K562 (cell line): Measurements from ENCODE around the gene C11orf91. TPM values are rescaled to one million over a fixed set of nuclear protein-coding genes. Genes with fewer than 3 reads are reported as not detected.

Source experiments
- EGR1 ChIP-seq: fragments of 450-650 bp; conservative IDR thresholded peaks from 2 replicates; pipeline ENCODE4 v1.6.1; 2017; ENCODE audit warnings: mild to moderate bottlenecking
- GTF2E2 ChIP-seq: fragments of 200-800 bp; sonication (Bioruptor generic); IDR thresholded peaks from 2 replicates; pipeline ENCODE4 v1.6.1; 2016; ENCODE audit warnings: missing genetic modification characterization, missing compliant biosample characterization
- HCFC1 ChIP-seq: IDR thresholded peaks from 2 replicates; pipeline ENCODE4 v1.6.1; 2012; ENCODE audit warnings: low read depth, low read length, improper control_type of control experiment
- HNRNPK ChIP-seq: fragments of 200-400 bp; formaldehyde crosslinking; IDR thresholded peaks from one replicate; pipeline ENCODE4 v1.6.1; 2018; ENCODE audit warnings: mild to moderate bottlenecking, low read depth, low read length; ENCODE audit not compliant: poor library complexity, severe bottlenecking
- ILK ChIP-seq: fragments of 450-650 bp; IDR thresholded peaks from 2 replicates; pipeline ENCODE4 v1.6.1; 2016; ENCODE audit warnings: missing genetic modification characterization, low read depth, mild to moderate bottlenecking, missing compliant biosample characterization, moderate library complexity, borderline replicate concordance
- KDM5B ChIP-seq: fragments of 200-600 bp; sonication (generic); IDR thresholded peaks from 2 replicates; pipeline ENCODE4 v1.6.1; 2012; ENCODE audit warnings: low read depth, mild to moderate bottlenecking, moderate library complexity, low read length, control low read depth, inconsistent platforms; ENCODE audit not compliant: insufficient replicate concordance
- NELFE ChIP-seq: IDR thresholded peaks from 2 replicates; pipeline ENCODE4 v1.6.1; 2011; ENCODE audit warnings: mild to moderate bottlenecking; ENCODE audit not compliant: insufficient read depth, insufficient read length
- POLR2H ChIP-seq: IDR thresholded peaks from 2 replicates; pipeline ENCODE4 v1.6.1; 2016; ENCODE audit warnings: missing genetic modification characterization, low read depth, mild to moderate bottlenecking, control low read depth, missing compliant biosample characterization, moderate library complexity
- POLR3G ChIP-seq: IDR thresholded peaks from 2 replicates; pipeline ENCODE4 v1.6.1; 2011; ENCODE audit not compliant: insufficient read length, insufficient replicate concordance; ENCODE audit errors: extremely low read depth
- RBM25 ChIP-seq: fragments of 200-400 bp; formaldehyde crosslinking; IDR thresholded peaks from 2 replicates; pipeline ENCODE4 v1.6.1; 2018; ENCODE audit warnings: low read length, low read depth, moderate library complexity; ENCODE audit not compliant: severe bottlenecking
- SMAD1 ChIP-seq: fragments of 150-350 bp; IDR thresholded peaks from 2 replicates; pipeline ENCODE4 v1.6.1; 2014; ENCODE audit warnings: low read length, low read depth; ENCODE audit not compliant: partially characterized antibody
- TFAM ChIP-seq: fragments of 250-450 bp; sonication (Bioruptor Pico); conservative IDR thresholded peaks from 2 replicates; pipeline ENCODE4 v1.5.0; 2021; ENCODE audit warnings: mild to moderate bottlenecking, moderate library complexity
- ZNF707 ChIP-seq: fragments of 250-450 bp; sonication (Bioruptor Pico); conservative IDR thresholded peaks from 2 replicates; pipeline ENCODE4 v1.8.0; 2022; ENCODE audit warnings: inconsistent platforms, mild to moderate bottlenecking, moderate library complexity
- polyA plus RNA-seq, 8 experiments: library from polyadenylated mRNA; depleted of rRNA in 4 of 8; stranded (reverse) in 5 of 8; unstranded in 3 of 8; fragments of >200 nt; fragmentation: Nextera tagmentation in 2 of 8; fragmentation: Illumina TruSeq in 1 of 8; extraction: Ambion mirVana in 2 of 8; extraction: Trizol in 1 of 8; gene quantifications; 2 replicates each; pipeline versions ENCODE4 v1.2.1 to v1.2.3, GENCODE V29; 2011 to 2014; ENCODE audit warnings: inconsistent platforms in 1 of 8, missing spikeins in 1 of 8
- total RNA-seq, 7 experiments: library from RNA; depleted of rRNA in 6 of 7; stranded (reverse); fragments of >200 nt in 6 of 7; fragmentation: Illumina TruSeq in 2 of 7; extraction: Trizol in 2 of 7; gene quantifications; 2 replicates each; pipeline versions ENCODE4 v1.2.1 to v1.2.3, GENCODE V29; 2011 to 2021; ENCODE audit warnings: low replicate concordance in 1 of 7
- TF ChIP-seq, protein P1 (sequence below): fragments of 450-650 bp; IDR thresholded peaks from 2 replicates; pipeline ENCODE4 v1.6.1; 2016; ENCODE audit warnings: low read depth
- TF ChIP-seq, protein P2 (sequence below): sonication (generic); formaldehyde crosslinking; IDR thresholded peaks from 2 replicates; pipeline ENCODE4 v1.8.0; 2022; ENCODE audit warnings: missing genetic modification reagents, mild to moderate bottlenecking, borderline replicate concordance
- TF ChIP-seq, protein P3 (sequence below): sonication (generic); formaldehyde crosslinking; IDR thresholded peaks from 2 replicates; pipeline ENCODE4 v1.8.0; 2022; ENCODE audit warnings: mild to moderate bottlenecking, missing genetic modification reagents

C11orf91 gene
- total and polyA plus RNA-seq, 9 of the 15 experiments (the other 6 are each of a cell fraction or from before 2014, with no cell fraction given): not detected

DNA sequence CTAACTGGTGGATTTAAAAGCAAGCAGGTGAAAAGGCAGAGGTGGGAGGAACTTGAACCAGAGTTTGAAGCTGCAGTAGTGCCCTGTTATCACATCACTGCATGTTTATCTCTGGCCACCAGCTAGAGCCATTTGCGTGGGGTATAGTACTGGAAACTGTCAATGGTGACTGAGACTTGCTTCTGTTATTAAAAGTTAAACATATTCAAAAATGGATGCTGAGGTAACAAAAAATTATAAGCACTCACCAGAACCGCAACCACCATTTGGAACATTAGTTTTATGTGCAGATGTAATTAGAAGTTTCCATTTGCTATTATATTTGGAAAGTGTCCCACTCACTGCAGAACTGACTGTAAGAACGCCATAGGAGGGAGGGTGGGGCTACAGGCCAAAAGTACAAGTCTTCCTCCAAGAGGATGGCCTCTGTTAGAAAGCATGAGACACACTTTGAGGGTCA, 36.8 kb upstream of the C11orf91 start (continued):
- TF ChIP-seq TFAM (CRISPR knock-in tag): no peak
- no peak for TF ChIP-seq POLR2H
- TF ChIP-seq, protein P1, sequence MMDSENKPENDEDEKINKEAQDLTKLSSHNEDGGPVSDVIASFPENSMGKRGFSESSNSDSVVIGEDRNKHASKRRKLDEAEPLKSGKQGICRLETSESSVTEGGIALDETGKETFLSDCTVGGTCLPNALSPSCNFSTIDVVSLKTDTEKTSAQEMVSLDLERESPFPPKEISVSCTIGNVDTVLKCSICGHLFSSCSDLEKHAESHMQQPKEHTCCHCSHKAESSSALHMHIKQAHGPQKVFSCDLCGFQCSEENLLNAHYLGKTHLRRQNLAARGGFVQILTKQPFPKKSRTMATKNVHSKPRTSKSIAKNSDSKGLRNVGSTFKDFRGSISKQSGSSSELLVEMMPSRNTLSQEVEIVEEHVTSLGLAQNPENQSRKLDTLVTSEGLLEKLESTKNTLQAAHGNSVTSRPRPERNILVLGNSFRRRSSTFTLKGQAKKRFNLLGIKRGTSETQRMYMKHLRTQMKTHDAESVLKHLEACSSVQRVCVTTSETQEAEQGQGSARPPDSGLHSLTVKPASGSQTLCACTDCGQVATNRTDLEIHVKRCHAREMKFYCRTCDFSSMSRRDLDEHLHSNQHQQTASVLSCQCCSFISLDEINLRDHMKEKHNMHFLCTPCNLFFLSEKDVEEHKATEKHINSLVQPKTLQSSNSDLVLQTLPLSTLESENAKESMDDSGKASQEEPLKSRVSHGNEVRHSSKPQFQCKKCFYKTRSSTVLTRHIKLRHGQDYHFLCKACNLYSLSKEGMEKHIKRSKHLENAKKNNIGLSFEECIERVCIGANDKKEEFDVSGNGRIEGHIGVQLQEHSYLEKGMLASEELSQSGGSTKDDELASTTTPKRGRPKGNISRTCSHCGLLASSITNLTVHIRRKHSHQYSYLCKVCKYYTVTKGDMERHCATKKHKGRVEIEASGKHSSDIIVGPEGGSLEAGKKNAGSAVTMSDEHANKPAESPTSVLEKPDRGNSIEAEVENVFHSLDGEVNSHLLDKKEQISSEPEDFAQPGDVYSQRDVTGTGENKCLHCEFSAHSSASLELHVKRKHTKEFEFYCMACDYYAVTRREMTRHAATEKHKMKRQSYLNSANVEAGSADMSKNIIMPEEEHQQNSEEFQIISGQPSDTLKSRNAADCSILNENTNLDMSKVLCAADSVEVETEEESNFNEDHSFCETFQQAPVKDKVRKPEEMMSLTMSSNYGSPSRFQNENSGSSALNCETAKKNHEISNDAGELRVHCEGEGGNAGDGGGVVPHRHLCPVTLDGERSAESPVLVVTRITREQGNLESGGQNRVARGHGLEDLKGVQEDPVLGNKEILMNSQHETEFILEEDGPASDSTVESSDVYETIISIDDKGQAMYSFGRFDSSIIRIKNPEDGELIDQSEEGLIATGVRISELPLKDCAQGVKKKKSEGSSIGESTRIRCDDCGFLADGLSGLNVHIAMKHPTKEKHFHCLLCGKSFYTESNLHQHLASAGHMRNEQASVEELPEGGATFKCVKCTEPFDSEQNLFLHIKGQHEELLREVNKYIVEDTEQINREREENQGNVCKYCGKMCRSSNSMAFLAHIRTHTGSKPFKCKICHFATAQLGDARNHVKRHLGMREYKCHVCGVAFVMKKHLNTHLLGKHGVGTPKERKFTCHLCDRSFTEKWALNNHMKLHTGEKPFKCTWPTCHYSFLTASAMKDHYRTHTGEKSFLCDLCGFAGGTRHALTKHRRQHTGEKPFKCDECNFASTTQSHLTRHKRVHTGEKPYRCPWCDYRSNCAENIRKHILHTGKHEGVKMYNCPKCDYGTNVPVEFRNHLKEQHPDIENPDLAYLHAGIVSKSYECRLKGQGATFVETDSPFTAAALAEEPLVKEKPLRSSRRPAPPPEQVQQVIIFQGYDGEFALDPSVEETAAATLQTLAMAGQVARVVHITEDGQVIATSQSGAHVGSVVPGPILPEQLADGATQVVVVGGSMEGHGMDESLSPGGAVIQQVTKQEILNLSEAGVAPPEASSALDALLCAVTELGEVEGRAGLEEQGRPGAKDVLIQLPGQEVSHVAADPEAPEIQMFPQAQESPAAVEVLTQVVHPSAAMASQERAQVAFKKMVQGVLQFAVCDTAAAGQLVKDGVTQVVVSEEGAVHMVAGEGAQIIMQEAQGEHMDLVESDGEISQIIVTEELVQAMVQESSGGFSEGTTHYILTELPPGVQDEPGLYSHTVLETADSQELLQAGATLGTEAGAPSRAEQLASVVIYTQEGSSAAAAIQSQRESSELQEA: no peak
- TF ChIP-seq ILK (tag): no peak
- no peak for TF ChIP-seq SMAD1
- TF ChIP-seq KDM5B: no peak
- TF ChIP-seq POLR3G: no peak
- TF ChIP-seq EGR1: peak; percentile 93
- TF ChIP-seq, protein P2, sequence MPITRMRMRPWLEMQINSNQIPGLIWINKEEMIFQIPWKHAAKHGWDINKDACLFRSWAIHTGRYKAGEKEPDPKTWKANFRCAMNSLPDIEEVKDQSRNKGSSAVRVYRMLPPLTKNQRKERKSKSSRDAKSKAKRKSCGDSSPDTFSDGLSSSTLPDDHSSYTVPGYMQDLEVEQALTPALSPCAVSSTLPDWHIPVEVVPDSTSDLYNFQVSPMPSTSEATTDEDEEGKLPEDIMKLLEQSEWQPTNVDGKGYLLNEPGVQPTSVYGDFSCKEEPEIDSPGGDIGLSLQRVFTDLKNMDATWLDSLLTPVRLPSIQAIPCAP (CRISPR knock-in tag): no peak
- TF ChIP-seq HCFC1: no peak
- TF ChIP-seq ZNF707 (CRISPR knock-in tag): no peak
- TF ChIP-seq GTF2E2 (tag): no peak
- no peak for TF ChIP-seq HNRNPK
- no peak for TF ChIP-seq RBM25
- no peak for TF ChIP-seq NELFE
- TF ChIP-seq, protein P3, sequence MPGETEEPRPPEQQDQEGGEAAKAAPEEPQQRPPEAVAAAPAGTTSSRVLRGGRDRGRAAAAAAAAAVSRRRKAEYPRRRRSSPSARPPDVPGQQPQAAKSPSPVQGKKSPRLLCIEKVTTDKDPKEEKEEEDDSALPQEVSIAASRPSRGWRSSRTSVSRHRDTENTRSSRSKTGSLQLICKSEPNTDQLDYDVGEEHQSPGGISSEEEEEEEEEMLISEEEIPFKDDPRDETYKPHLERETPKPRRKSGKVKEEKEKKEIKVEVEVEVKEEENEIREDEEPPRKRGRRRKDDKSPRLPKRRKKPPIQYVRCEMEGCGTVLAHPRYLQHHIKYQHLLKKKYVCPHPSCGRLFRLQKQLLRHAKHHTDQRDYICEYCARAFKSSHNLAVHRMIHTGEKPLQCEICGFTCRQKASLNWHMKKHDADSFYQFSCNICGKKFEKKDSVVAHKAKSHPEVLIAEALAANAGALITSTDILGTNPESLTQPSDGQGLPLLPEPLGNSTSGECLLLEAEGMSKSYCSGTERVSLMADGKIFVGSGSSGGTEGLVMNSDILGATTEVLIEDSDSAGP (CRISPR knock-in tag): no peak
